ENCODE data around the gene IFT20.

IFT20 gene

GRCh38 chr17:28327031-28327607 is 8.2 kb downstream of the IFT20 start:
- no peak overlapping the region for H3K4me3 ChIP-seq
- H3K4me1 ChIP-seq, result peaks cover 0 to 27% (median 15%) of the 10 kb centered on the region in 10 experiments; a peak in 14 of 20 replicates

GRCh38 chr17:28326114-28326513 is 9.2 kb downstream of the IFT20 start:
- Histone ChIP-seq H3K4me1 (peaks cover 8 to 34% (median 22%) of the 10 kb centered on the region in 10 experiments), H3K27me3 (no peaks in the 10 kb centered on the region), H3K4me3 (no peak overlapping the region), H3K9ac (no peak overlapping the region), H3K9me3 (replicated peaks in 1 of 11) (no peaks in the 10 kb centered on the region), H3K4me2 (no peak overlapping the region), H3K36me3 (peaks cover 37 to 89% (median 60%) of the 10 kb centered on the region in 11 experiments), H4K20me1 (peaks cover 0 to 81% (median 60%) of the 10 kb centered on the region in 11 experiments; a peak in 14 of 22 replicates), H3K27ac (no peak overlapping the region)
- no peak for TF ChIP-seq Cebpa-rat (IDR thresholded peaks at IDR 0.05)

More at GRCh38 chr17:28327031-28327607, 8.2 kb downstream of the IFT20 start:
- H3K27me3 ChIP-seq, result no peaks in the 10 kb centered on the region
- no peak overlapping the region for H3K27ac ChIP-seq
- H3K9me3 ChIP-seq (replicated peaks in 1 of 11), result no peaks in the 10 kb centered on the region
- no peak overlapping the region for H3K9ac ChIP-seq
- H3K4me2 ChIP-seq, result no peak overlapping the region
- H4K20me1 ChIP-seq, result peaks cover 0 to 73% (median 53%) of the 10 kb centered on the region in 11 experiments; a peak in 14 of 22 replicates
- peaks cover 47 to 91% (median 67%) of the 10 kb centered on the region in 11 experiments for H3K36me3 ChIP-seq
- TF ChIP-seq Cebpa-rat (IDR thresholded peaks at IDR 0.05), result no peak

- Histone ChIP-seq H4K20me1 (peaks cover 0 to 84% (median 62%) of the 10 kb centered on the region in 11 experiments; a peak in 14 of 22 replicates), H3K9me3 (replicated peaks in 1 of 11) (no peaks in the 10 kb centered on the region), H3K4me2 (peak overlapping the region in 6 of 11 experiments; percentile 40 to 72 (median 55); a peak in 9 of 22 replicates), H3K27ac (no peak overlapping the region), H3K9ac (no peak overlapping the region), H3K36me3 (peaks cover 29 to 87% (median 56%) of the 10 kb centered on the region in 11 experiments), H3K4me3 (no peak overlapping the region), H3K27me3 (no peaks in the 10 kb centered on the region), H3K4me1 (peaks cover 17 to 43% (median 28%) of the 10 kb centered on the region in 10 experiments)
- no peak for TF ChIP-seq Cebpa-rat (IDR thresholded peaks at IDR 0.05)
Observed at GRCh38 chr17:28325211-28325610, 10.1 kb downstream of the IFT20 start.

GRCh38 chr17:28324781-28325180 is 10.5 kb downstream of the IFT20 start:
- Histone ChIP-seq H4K20me1 (peaks cover 0 to 86% (median 62%) of the 10 kb centered on the region in 11 experiments; a peak in 14 of 22 replicates), H3K27ac (peak overlapping the region in 2 of 11 experiments; percentile 2 to 11; a peak in 1 of 22 replicates), H3K9ac (no peak overlapping the region; a peak in 1 of 22 replicates), H3K36me3 (peaks cover 26 to 82% (median 56%) of the 10 kb centered on the region in 11 experiments), H3K4me1 (peaks cover 21 to 47% (median 33%) of the 10 kb centered on the region in 10 experiments), H3K9me3 (replicated peaks in 1 of 11) (no peaks in the 10 kb centered on the region), H3K4me2 (peak overlapping the region in 7 of 11 experiments; percentile 6 to 72 (median 51); a peak in 12 of 22 replicates), H3K27me3 (no peaks in the 10 kb centered on the region), H3K4me3 (no peak overlapping the region)
- TF ChIP-seq Cebpa-rat (IDR thresholded peaks at IDR 0.05), result no peak

- no peaks in the 10 kb centered on the region for H3K27me3 ChIP-seq
- no peaks in the 10 kb centered on the region for H3K9me3 ChIP-seq (replicated peaks in 1 of 11)
- TF ChIP-seq Cebpa-rat (IDR thresholded peaks at IDR 0.05), result no peak
- peaks cover 0 to 86% (median 62%) of the 10 kb centered on the region in 11 experiments; a peak in 14 of 22 replicates for H4K20me1 ChIP-seq
- peaks cover 23 to 50% (median 35%) of the 10 kb centered on the region in 10 experiments for H3K4me1 ChIP-seq
- H3K27ac ChIP-seq, result peak overlapping the region in 2 of 11 experiments; percentile 2 to 11; a peak in 1 of 22 replicates
- peak overlapping the region in 7 of 11 experiments; percentile 6 to 72 (median 51); a peak in 12 of 22 replicates for H3K4me2 ChIP-seq
- H3K36me3 ChIP-seq, result peaks cover 22 to 78% (median 52%) of the 10 kb centered on the region in 11 experiments
- H3K9ac ChIP-seq, result no peak overlapping the region; a peak in 1 of 22 replicates
- H3K4me3 ChIP-seq, result no peak overlapping the region
Observed at GRCh38 chr17:28324267-28324745, 11.0 kb downstream of the IFT20 start.

- peak overlapping the region in 9 of 10 experiments; percentile 73 to 87 (median 78); a peak in 18 of 20 replicates for H3K4me3 ChIP-seq
- no peaks in the 10 kb centered on the region for H3K9me3 ChIP-seq (replicated peaks in 1 of 11)
- H3K27ac ChIP-seq, result peak overlapping the region in 6 of 11 experiments; percentile 82 to 89 (median 84); a peak in 4 of 22 replicates
- peaks cover 33 to 62% (median 45%) of the 10 kb centered on the region in 10 experiments for H3K4me1 ChIP-seq
- peaks cover 0 to 56% (median 43%) of the 10 kb centered on the region in 11 experiments; a peak in 14 of 22 replicates for H4K20me1 ChIP-seq
- peak overlapping the region; percentile 84 to 98 (median 96); a peak in 21 of 22 replicates for H3K4me2 ChIP-seq
- H3K27me3 ChIP-seq, result no peaks in the 10 kb centered on the region; a peak in 1 of 22 replicates
- peak overlapping the region in 10 of 11 experiments; percentile 68 to 92 (median 85); a peak in 18 of 22 replicates for H3K9ac ChIP-seq
- peaks cover 0 to 39% (median 14%) of the 10 kb centered on the region in 11 experiments; a peak in 14 of 22 replicates for H3K36me3 ChIP-seq
- TF ChIP-seq Cebpa-rat (IDR thresholded peaks at IDR 0.05), result no peak
Observed at GRCh38 chr17:28320215-28321061, 14.8 kb downstream of the IFT20 start.

GRCh38 chr17:28319598-28319935 is 15.7 kb downstream of the IFT20 start:
- Histone ChIP-seq H3K27ac (peak overlapping the region in 10 of 11 experiments; percentile 22 to 89 (median 84); a peak in 19 of 22 replicates), H3K4me1 (peaks cover 28 to 54% (median 41%) of the 10 kb centered on the region in 10 experiments), H3K9ac (peak overlapping the region; percentile 67 to 92 (median 85); a peak in 21 of 22 replicates), H3K27me3 (no peaks in the 10 kb centered on the region; a peak in 1 of 22 replicates), H3K4me3 (peak overlapping the region; percentile 67 to 87 (median 78)), H3K4me2 (peak overlapping the region; percentile 84 to 98 (median 96)), H4K20me1 (peaks cover 0 to 48% (median 35%) of the 10 kb centered on the region in 11 experiments; a peak in 14 of 22 replicates), H3K9me3 (replicated peaks in 1 of 11) (no peaks in the 10 kb centered on the region), H3K36me3 (peaks cover 0 to 30% (median 5%) of the 10 kb centered on the region in 11 experiments; a peak in 7 of 22 replicates)
- no peak for TF ChIP-seq Cebpa-rat (IDR thresholded peaks at IDR 0.05)
